ENCODE data around the gene CDK18.
A peak's percentile ranks its signal among the peaks of the same experiment; 100 is the strongest.

The CDK18 gene

GRCh38 chr1:205505076-205505729, 734 bp downstream of the CDK18 start:
- no peak overlapping the region for H3K27ac Mint-ChIP-seq
- H3K9me3 Mint-ChIP-seq = no peaks in the 10 kb centered on the region
- H3K36me3 Mint-ChIP-seq (ENCODE audit: low read depth) = no peaks in the 10 kb centered on the region
- peaks cover 29% of the 10 kb centered on the region for H3K27me3 Mint-ChIP-seq (ENCODE audit: low read depth)
- H3K4me3 Mint-ChIP-seq = peak overlapping the region; percentile 27
- DNase-seq (ENCODE audit: low spot score) = no peak
- peaks cover 2% of the 10 kb centered on the region for H3K4me1 Mint-ChIP-seq (ENCODE audit: low read depth)

- H3K9me3 Mint-ChIP-seq = no peaks in the 10 kb centered on the region
- peaks cover 2% of the 10 kb centered on the region for H3K4me1 Mint-ChIP-seq (ENCODE audit: low read depth)
- no peak for DNase-seq (ENCODE audit: low spot score)
- no peak overlapping the region for H3K27ac Mint-ChIP-seq
- H3K27me3 Mint-ChIP-seq (ENCODE audit: low read depth) = peaks cover 29% of the 10 kb centered on the region
- H3K4me3 Mint-ChIP-seq = no peak overlapping the region
- H3K36me3 Mint-ChIP-seq (ENCODE audit: low read depth) = no peaks in the 10 kb centered on the region
These were observed 1.3 kb downstream of the CDK18 start for GRCh38 chr1:205505791-205506190.

- H3K4me3 Mint-ChIP-seq = no peak overlapping the region
- DNase-seq (ENCODE audit: low spot score) = no peak
- peaks cover 29% of the 10 kb centered on the region for H3K27me3 Mint-ChIP-seq (ENCODE audit: low read depth)
- no peak overlapping the region for H3K27ac Mint-ChIP-seq
- H3K4me1 Mint-ChIP-seq (ENCODE audit: low read depth) = peaks cover 2% of the 10 kb centered on the region
- no peaks in the 10 kb centered on the region for H3K36me3 Mint-ChIP-seq (ENCODE audit: low read depth)
- H3K9me3 Mint-ChIP-seq = no peaks in the 10 kb centered on the region
These were observed 2.1 kb downstream of the CDK18 start for GRCh38 chr1:205506409-205507200.

GRCh38 chr1:205508227-205508714, 3.8 kb downstream of the CDK18 start:
- H3K36me3 Mint-ChIP-seq (ENCODE audit: low read depth) = no peaks in the 10 kb centered on the region
- H3K27me3 Mint-ChIP-seq (ENCODE audit: low read depth) = peaks cover 21% of the 10 kb centered on the region
- H3K4me1 Mint-ChIP-seq (ENCODE audit: low read depth) = peaks cover 2% of the 10 kb centered on the region
- H3K27ac Mint-ChIP-seq = no peak overlapping the region
- no peak overlapping the region for H3K4me3 Mint-ChIP-seq
- no peaks in the 10 kb centered on the region for H3K9me3 Mint-ChIP-seq
- no peak for DNase-seq (ENCODE audit: low spot score)

GRCh38 chr1:205510308-205510950, 6.0 kb downstream of the CDK18 start:
- no peaks in the 10 kb centered on the region for H3K4me1 Mint-ChIP-seq (ENCODE audit: low read depth)
- peaks cover 6% of the 10 kb centered on the region for H3K27me3 Mint-ChIP-seq (ENCODE audit: low read depth)
- H3K4me3 Mint-ChIP-seq = no peak overlapping the region
- H3K9me3 Mint-ChIP-seq = no peaks in the 10 kb centered on the region
- DNase-seq (ENCODE audit: low spot score) = no peak
- H3K36me3 Mint-ChIP-seq (ENCODE audit: low read depth) = no peaks in the 10 kb centered on the region
- no peak overlapping the region for H3K27ac Mint-ChIP-seq

GRCh38 chr1:205510951-205511330, 6.5 kb downstream of the CDK18 start:
- no peak for DNase-seq (ENCODE audit: low spot score)
- Mint-ChIP-seq H3K4me3 (no peak overlapping the region), H3K27me3 (ENCODE audit: low read depth) (peaks cover 3% of the 10 kb centered on the region), H3K36me3 (ENCODE audit: low read depth) (no peaks in the 10 kb centered on the region), H3K4me1 (ENCODE audit: low read depth) (no peaks in the 10 kb centered on the region), H3K9me3 (no peaks in the 10 kb centered on the region), H3K27ac (no peak overlapping the region)

GRCh38 chr1:205512059-205513045, 7.9 kb downstream of the CDK18 start:
- Mint-ChIP-seq H3K36me3 (ENCODE audit: low read depth) (no peaks in the 10 kb centered on the region), H3K27ac (no peak overlapping the region), H3K4me1 (ENCODE audit: low read depth) (no peaks in the 10 kb centered on the region), H3K4me3 (no peak overlapping the region), H3K27me3 (ENCODE audit: low read depth) (no peaks in the 10 kb centered on the region), H3K9me3 (no peaks in the 10 kb centered on the region)
- no peak for DNase-seq (ENCODE audit: low spot score)

GRCh38 chr1:205513774-205514173, 9.3 kb downstream of the CDK18 start:
- no peaks in the 10 kb centered on the region for H3K4me1 Mint-ChIP-seq (ENCODE audit: low read depth)
- H3K27ac Mint-ChIP-seq = no peak overlapping the region
- H3K36me3 Mint-ChIP-seq (ENCODE audit: low read depth) = no peaks in the 10 kb centered on the region
- no peak for DNase-seq (ENCODE audit: low spot score)
- H3K27me3 Mint-ChIP-seq (ENCODE audit: low read depth) = peaks cover 4% of the 10 kb centered on the region
- no peak overlapping the region for H3K4me3 Mint-ChIP-seq
- H3K9me3 Mint-ChIP-seq = no peaks in the 10 kb centered on the region

- no peaks in the 10 kb centered on the region for H3K4me1 Mint-ChIP-seq (ENCODE audit: low read depth)
- no peak overlapping the region for H3K27ac Mint-ChIP-seq
- H3K27me3 Mint-ChIP-seq (ENCODE audit: low read depth) = peaks cover 4% of the 10 kb centered on the region
- no peaks in the 10 kb centered on the region for H3K36me3 Mint-ChIP-seq (ENCODE audit: low read depth)
- H3K9me3 Mint-ChIP-seq = no peaks in the 10 kb centered on the region
- no peak overlapping the region for H3K4me3 Mint-ChIP-seq
- DNase-seq (ENCODE audit: low spot score) = no peak
These were observed 10.0 kb downstream of the CDK18 start for GRCh38 chr1:205514211-205515142.

GRCh38 chr1:205515781-205516253, 11.3 kb downstream of the CDK18 start:
- Mint-ChIP-seq H3K9me3 (no peaks in the 10 kb centered on the region), H3K27ac (no peak overlapping the region), H3K36me3 (ENCODE audit: low read depth) (no peaks in the 10 kb centered on the region), H3K4me3 (no peak overlapping the region), H3K4me1 (ENCODE audit: low read depth) (no peaks in the 10 kb centered on the region), H3K27me3 (ENCODE audit: low read depth) (peaks cover 4% of the 10 kb centered on the region)
- DNase-seq (ENCODE audit: low spot score) = no peak

GRCh38 chr1:205516362-205516761, 11.9 kb downstream of the CDK18 start:
- H3K9me3 Mint-ChIP-seq = no peaks in the 10 kb centered on the region
- no peak overlapping the region for H3K4me3 Mint-ChIP-seq
- no peaks in the 10 kb centered on the region for H3K4me1 Mint-ChIP-seq (ENCODE audit: low read depth)
- H3K27me3 Mint-ChIP-seq (ENCODE audit: low read depth) = peaks cover 4% of the 10 kb centered on the region
- no peak for DNase-seq (ENCODE audit: low spot score)
- no peak overlapping the region for H3K27ac Mint-ChIP-seq
- H3K36me3 Mint-ChIP-seq (ENCODE audit: low read depth) = no peaks in the 10 kb centered on the region

- H3K4me1 Mint-ChIP-seq (ENCODE audit: low read depth) = no peaks in the 10 kb centered on the region
- no peaks in the 10 kb centered on the region for H3K9me3 Mint-ChIP-seq
- H3K27me3 Mint-ChIP-seq (ENCODE audit: low read depth) = peaks cover 4% of the 10 kb centered on the region
- no peak overlapping the region for H3K4me3 Mint-ChIP-seq
- no peak overlapping the region for H3K27ac Mint-ChIP-seq
- no peak for DNase-seq (ENCODE audit: low spot score)
- no peaks in the 10 kb centered on the region for H3K36me3 Mint-ChIP-seq (ENCODE audit: low read depth)
These were observed 12.8 kb downstream of the CDK18 start for GRCh38 chr1:205517288-205517687.
